GM23338 (cell line): Measurements from ENCODE around the gene UBP1. TPM values are rescaled to one million over a fixed set of nuclear protein-coding genes. Genes with fewer than 3 reads are reported as not detected.

ENCODE experiments used
- ATAC-seq: fragments of 200-7000 bp; cut with Tn5 transposase; 3 replicates; pipeline ENCODE4 v1.9.1; 2020
- DNase-seq: peaks from one replicate; pipeline ENCODE4 v3.0.0-alpha.2; 2015; ENCODE audit warnings: low spot score
- H2AFZ ChIP-seq: fragments of 200-600 bp; sonication (generic); 2 replicates; pipeline ENCODE4 v1.8.0; 2016; ENCODE audit warnings: antibody characterized with exemption, mild to moderate bottlenecking, moderate library complexity
- H3F3A ChIP-seq: fragments of 200-600 bp; sonication (generic); replicated peaks from 2 replicates; pipeline ENCODE4 v1.8.0; 2017; ENCODE audit warnings: antibody characterized with exemption, mixed run types, low read depth
- H3K27ac ChIP-seq: fragments of 200-600 bp; sonication (generic); 2 replicates; pipeline ENCODE4 v1.6.1; 2016; ENCODE audit warnings: low read depth
- H3K27me3 ChIP-seq: fragments of 200-600 bp; sonication (generic); 2 replicates; pipeline ENCODE4 v1.8.0; 2016; ENCODE audit warnings: mild to moderate bottlenecking, mixed run types, moderate library complexity; ENCODE audit not compliant: insufficient read depth
- H3K36me3 ChIP-seq: fragments of 200-600 bp; sonication (generic); 2 replicates; pipeline ENCODE4 v1.8.0; 2016; ENCODE audit warnings: mild to moderate bottlenecking; ENCODE audit not compliant: insufficient read depth
- H3K4me1 ChIP-seq: fragments of 200-600 bp; sonication (generic); 2 replicates; pipeline ENCODE4 v1.8.0; 2016; ENCODE audit warnings: mild to moderate bottlenecking, moderate library complexity; ENCODE audit not compliant: insufficient read depth
- H3K4me2 ChIP-seq: fragments of 200-600 bp; sonication (generic); 2 replicates; pipeline ENCODE4 v1.7.1; 2017; ENCODE audit warnings: mixed run types
- H3K4me3 ChIP-seq: fragments of 200-600 bp; sonication (generic); 2 replicates; pipeline ENCODE4 v1.6.1; 2016; ENCODE audit warnings: mixed run types
- H3K79me2 ChIP-seq: fragments of 200-600 bp; sonication (generic); replicated peaks from 2 replicates; pipeline ENCODE4 v1.8.0; 2017; ENCODE audit warnings: mild to moderate bottlenecking; ENCODE audit not compliant: insufficient read depth
- H3K9me2 ChIP-seq: fragments of 200-600 bp; sonication (generic); 2 replicates; pipeline ENCODE4 v1.8.0; 2017; ENCODE audit not compliant: insufficient read depth
- H4K20me1 ChIP-seq: fragments of 200-600 bp; sonication (generic); replicated peaks from 2 replicates; pipeline ENCODE4 v1.8.0; 2017; ENCODE audit warnings: mild to moderate bottlenecking; ENCODE audit not compliant: insufficient read depth
- H3K27ac Mint-ChIP-seq: 2 replicates; pipeline ENCODE4 v1.8.0; 2020; ENCODE audit warnings: inconsistent platforms, mild to moderate bottlenecking, moderate library complexity, mixed read lengths
- H3K27me3 Mint-ChIP-seq: 3 replicates; pipeline ENCODE4 v1.8.0; 2022; ENCODE audit warnings: low read depth, mild to moderate bottlenecking, moderate library complexity, mixed read lengths, inconsistent platforms; ENCODE audit not compliant: insufficient read depth, poor library complexity
- H3K36me3 Mint-ChIP-seq: 3 replicates; pipeline ENCODE4 v1.8.0; 2021; ENCODE audit warnings: low read depth, mild to moderate bottlenecking, inconsistent platforms, moderate library complexity, mixed read lengths
- H3K4me1 Mint-ChIP-seq: 3 replicates; pipeline ENCODE4 v1.8.0; 2020; ENCODE audit warnings: mild to moderate bottlenecking, inconsistent platforms, mixed read lengths
- H3K4me3 Mint-ChIP-seq: 3 replicates; pipeline ENCODE4 v1.8.0; 2021; ENCODE audit warnings: moderate library complexity, mild to moderate bottlenecking, inconsistent platforms, mixed read lengths
- H3K9me3 Mint-ChIP-seq: 3 replicates; pipeline ENCODE4 v1.8.0; 2020; ENCODE audit warnings: moderate library complexity, mild to moderate bottlenecking, inconsistent platforms, mixed read lengths
- POLR2AphosphoS5 ChIP-seq: IDR thresholded peaks from 2 replicates; pipeline ENCODE4 v1.6.1; 2016; ENCODE audit warnings: antibody characterized with exemption, low read depth
- STAT1 ChIP-seq: IDR thresholded peaks from one replicate; pipeline ENCODE4 v1.6.1; 2016; ENCODE audit warnings: antibody characterized with exemption; ENCODE audit not compliant: unreplicated experiment
- polyA plus RNA-seq: library from polyadenylated mRNA; unstranded; fragments of >200 nt; fragmentation: Nextera tagmentation; extraction: Ambion mirVana; gene quantifications from 2 replicates; pipeline ENCODE4 v1.2.1, GENCODE V29; 2016
- total RNA-seq: library from RNA; depleted of rRNA; stranded (reverse); fragments of >200 nt; shearing (Covaris generic); gene quantifications from 2 replicates; pipeline ENCODE4 v1.2.3, GENCODE V29; 2014
- TF ChIP-seq, protein P1 (sequence below): fragments of 250-450 bp; sonication (Bioruptor Pico); IDR thresholded peaks from 2 replicates; pipeline ENCODE4 v1.5.0; 2020; ENCODE audit warnings: mild to moderate bottlenecking, moderate library complexity
- TF ChIP-seq, protein P2 (sequence below), 2 experiments: fragments of 200-600 bp in 1 of 2; sonication (generic) in 1 of 2; conservative IDR thresholded peaks; 2 replicates each; pipeline versions ENCODE4 v1.5.1 to v1.6.1; 2016 to 2017; ENCODE audit warnings: antibody characterized with exemption in 2 of 2, low read depth in 2 of 2, mild to moderate bottlenecking in 2 of 2, moderate library complexity in 1 of 2

The UBP1 gene
- total and polyA plus RNA-seq, 2 experiments from 2014 or later = 16.8 to 66.8 TPM

DNA sequence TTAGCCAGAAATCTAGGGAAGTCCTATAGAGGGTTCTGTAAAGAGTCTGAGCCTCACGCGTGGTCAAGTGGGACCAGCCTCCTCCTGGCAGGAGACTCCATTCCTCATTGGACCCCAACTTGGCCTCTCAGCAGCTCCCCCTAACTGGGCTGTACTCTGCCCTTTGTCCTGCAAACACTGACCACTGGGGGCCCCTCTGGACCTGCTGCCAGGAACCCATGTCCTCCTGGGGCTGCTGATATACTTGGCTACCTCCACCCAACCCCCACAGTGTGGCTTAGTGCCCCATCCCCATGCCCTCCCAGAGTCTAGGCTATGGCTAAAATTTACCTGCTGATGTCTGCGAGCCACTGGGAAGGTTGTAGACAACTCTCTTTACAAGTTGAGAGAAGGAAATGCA lies 62.7 kb downstream of the UBP1 start:
- Mint-ChIP-seq H3K4me1 (peaks cover 16% of the 10 kb centered on the region), H3K4me3 (no peak overlapping the region), H3K27me3 (peaks cover 4% of the 10 kb centered on the region), H3K36me3 (peaks cover 3% of the 10 kb centered on the region; the same call in 1 of the 3 replicates), H3K27ac (peak overlapping the region; percentile 32; the same call in 1 of the 2 replicates), H3K9me3 (no peaks in the 10 kb centered on the region)
- no peaks in the 10 kb centered on the region for H3K9me2 ChIP-seq
- TF ChIP-seq POLR2AphosphoS5 = no peak
- no peak for TF ChIP-seq STAT1
- TF ChIP-seq, protein P1, sequence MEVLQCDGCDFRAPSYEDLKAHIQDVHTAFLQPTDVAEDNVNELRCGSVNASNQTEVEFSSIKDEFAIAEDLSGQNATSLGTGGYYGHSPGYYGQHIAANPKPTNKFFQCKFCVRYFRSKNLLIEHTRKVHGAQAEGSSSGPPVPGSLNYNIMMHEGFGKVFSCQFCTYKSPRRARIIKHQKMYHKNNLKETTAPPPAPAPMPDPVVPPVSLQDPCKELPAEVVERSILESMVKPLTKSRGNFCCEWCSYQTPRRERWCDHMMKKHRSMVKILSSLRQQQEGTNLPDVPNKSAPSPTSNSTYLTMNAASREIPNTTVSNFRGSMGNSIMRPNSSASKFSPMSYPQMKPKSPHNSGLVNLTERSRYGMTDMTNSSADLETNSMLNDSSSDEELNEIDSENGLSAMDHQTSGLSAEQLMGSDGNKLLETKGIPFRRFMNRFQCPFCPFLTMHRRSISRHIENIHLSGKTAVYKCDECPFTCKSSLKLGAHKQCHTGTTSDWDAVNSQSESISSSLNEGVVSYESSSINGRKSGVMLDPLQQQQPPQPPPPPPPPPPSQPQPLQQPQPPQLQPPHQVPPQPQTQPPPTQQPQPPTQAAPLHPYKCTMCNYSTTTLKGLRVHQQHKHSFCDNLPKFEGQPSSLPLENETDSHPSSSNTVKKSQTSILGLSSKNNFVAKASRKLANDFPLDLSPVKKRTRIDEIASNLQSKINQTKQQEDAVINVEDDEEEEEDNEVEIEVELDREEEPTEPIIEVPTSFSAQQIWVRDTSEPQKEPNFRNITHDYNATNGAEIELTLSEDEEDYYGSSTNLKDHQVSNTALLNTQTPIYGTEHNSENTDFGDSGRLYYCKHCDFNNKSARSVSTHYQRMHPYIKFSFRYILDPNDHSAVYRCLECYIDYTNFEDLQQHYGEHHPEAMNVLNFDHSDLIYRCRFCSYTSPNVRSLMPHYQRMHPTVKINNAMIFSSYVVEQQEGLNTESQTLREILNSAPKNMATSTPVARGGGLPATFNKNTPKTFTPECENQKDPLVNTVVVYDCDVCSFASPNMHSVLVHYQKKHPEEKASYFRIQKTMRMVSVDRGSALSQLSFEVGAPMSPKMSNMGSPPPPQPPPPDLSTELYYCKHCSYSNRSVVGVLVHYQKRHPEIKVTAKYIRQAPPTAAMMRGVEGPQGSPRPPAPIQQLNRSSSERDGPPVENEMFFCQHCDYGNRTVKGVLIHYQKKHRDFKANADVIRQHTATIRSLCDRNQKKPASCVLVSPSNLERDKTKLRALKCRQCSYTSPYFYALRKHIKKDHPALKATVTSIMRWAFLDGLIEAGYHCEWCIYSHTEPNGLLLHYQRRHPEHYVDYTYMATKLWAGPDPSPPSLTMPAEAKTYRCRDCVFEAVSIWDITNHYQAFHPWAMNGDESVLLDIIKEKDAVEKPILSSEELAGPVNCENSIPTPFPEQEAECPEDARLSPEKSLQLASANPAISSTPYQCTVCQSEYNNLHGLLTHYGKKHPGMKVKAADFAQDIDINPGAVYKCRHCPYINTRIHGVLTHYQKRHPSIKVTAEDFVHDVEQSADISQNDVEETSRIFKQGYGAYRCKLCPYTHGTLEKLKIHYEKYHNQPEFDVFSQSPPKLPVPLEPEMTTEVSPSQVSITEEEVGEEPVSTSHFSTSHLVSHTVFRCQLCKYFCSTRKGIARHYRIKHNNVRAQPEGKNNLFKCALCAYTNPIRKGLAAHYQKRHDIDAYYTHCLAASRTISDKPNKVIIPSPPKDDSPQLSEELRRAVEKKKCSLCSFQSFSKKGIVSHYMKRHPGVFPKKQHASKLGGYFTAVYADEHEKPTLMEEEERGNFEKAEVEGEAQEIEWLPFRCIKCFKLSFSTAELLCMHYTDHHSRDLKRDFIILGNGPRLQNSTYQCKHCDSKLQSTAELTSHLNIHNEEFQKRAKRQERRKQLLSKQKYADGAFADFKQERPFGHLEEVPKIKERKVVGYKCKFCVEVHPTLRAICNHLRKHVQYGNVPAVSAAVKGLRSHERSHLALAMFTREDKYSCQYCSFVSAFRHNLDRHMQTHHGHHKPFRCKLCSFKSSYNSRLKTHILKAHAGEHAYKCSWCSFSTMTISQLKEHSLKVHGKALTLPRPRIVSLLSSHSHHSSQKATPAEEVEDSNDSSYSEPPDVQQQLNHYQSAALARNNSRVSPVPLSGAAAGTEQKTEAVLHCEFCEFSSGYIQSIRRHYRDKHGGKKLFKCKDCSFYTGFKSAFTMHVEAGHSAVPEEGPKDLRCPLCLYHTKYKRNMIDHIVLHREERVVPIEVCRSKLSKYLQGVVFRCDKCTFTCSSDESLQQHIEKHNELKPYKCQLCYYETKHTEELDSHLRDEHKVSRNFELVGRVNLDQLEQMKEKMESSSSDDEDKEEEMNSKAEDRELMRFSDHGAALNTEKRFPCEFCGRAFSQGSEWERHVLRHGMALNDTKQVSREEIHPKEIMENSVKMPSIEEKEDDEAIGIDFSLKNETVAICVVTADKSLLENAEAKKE = no peak
- TF ChIP-seq, protein P2, sequence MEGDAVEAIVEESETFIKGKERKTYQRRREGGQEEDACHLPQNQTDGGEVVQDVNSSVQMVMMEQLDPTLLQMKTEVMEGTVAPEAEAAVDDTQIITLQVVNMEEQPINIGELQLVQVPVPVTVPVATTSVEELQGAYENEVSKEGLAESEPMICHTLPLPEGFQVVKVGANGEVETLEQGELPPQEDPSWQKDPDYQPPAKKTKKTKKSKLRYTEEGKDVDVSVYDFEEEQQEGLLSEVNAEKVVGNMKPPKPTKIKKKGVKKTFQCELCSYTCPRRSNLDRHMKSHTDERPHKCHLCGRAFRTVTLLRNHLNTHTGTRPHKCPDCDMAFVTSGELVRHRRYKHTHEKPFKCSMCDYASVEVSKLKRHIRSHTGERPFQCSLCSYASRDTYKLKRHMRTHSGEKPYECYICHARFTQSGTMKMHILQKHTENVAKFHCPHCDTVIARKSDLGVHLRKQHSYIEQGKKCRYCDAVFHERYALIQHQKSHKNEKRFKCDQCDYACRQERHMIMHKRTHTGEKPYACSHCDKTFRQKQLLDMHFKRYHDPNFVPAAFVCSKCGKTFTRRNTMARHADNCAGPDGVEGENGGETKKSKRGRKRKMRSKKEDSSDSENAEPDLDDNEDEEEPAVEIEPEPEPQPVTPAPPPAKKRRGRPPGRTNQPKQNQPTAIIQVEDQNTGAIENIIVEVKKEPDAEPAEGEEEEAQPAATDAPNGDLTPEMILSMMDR (conservative IDR thresholded peaks at IDR 0.05; ENCODE audit: low read depth in 2 of 2) = peak; percentile 25 to 61; a peak in 2 of 4 replicates
- H3K4me3 ChIP-seq = no peak overlapping the region
- H3K27me3 ChIP-seq = no peaks in the 10 kb centered on the region
- H3F3A ChIP-seq = 0 out of 2 replicates have a peak, but pooled peaks cover 3% of the 10 kb centered on the region
- H3K27ac ChIP-seq = peak overlapping the region; percentile 19; the same call in 1 of the 2 replicates
- H4K20me1 ChIP-seq = no peaks in the 10 kb centered on the region
- H3K4me2 ChIP-seq = no peak overlapping the region
- DNase-seq = peak; percentile 56
- H3K4me1 ChIP-seq = no peaks in the 10 kb centered on the region; the same call in 1 of the 2 replicates
- no peaks in the 10 kb centered on the region for H3K36me3 ChIP-seq
- H2AFZ ChIP-seq = no peak overlapping the region
- no peaks in the 10 kb centered on the region for H3K79me2 ChIP-seq
- ATAC-seq = peak; percentile 79
